HEK293T (cell line): ENCODE results near the gene ZCRB1.

Experiments used
- CTCF ChIA-PET: fragments of 350-600 bp; formaldehyde crosslinking; extraction: SDS; loops from one replicate; lab custom pipeline; 2021; ENCODE audit warnings: antibody characterized with exemption, inconsistent platforms; lab: Yijun Ruan, JAX
- POLR2A ChIA-PET: fragments of 350-600 bp; formaldehyde crosslinking; extraction: SDS; loops from one replicate; lab custom pipeline; 2020; ENCODE audit warnings: antibody characterized with exemption, inconsistent platforms; lab: Yijun Ruan, JAX
- DNase-seq: peaks from one replicate; pipeline ENCODE4 v3.0.0; 2012; ENCODE audit warnings: mixed read lengths; ENCODE audit errors: extremely low spot score
- ARNT ChIP-seq: fragments of 450-650 bp; IDR thresholded peaks from 2 replicates; pipeline ENCODE4 v1.6.1; 2017; ENCODE audit warnings: mild to moderate bottlenecking
- BHLHE40 ChIP-seq: fragments of 450-650 bp; IDR thresholded peaks from 2 replicates; pipeline ENCODE4 v1.6.1; 2016; ENCODE audit warnings: mild to moderate bottlenecking, moderate library complexity, borderline replicate concordance
- CTBP1 ChIP-seq: fragments of 450-650 bp; IDR thresholded peaks from 2 replicates; pipeline ENCODE4 v1.6.1; 2016; ENCODE audit warnings: borderline replicate concordance
- ELF4 ChIP-seq: fragments of 450-650 bp; IDR thresholded peaks from 2 replicates; pipeline ENCODE4 v1.6.1; 2017; ENCODE audit warnings: antibody characterized with exemption
- FOXA1 ChIP-seq: fragments of 450-650 bp; IDR thresholded peaks from 2 replicates; pipeline ENCODE4 v1.6.1; 2016; ENCODE audit warnings: mild to moderate bottlenecking
- FOXK2 ChIP-seq: fragments of 450-650 bp; IDR thresholded peaks from 2 replicates; pipeline ENCODE4 v1.6.1; 2016; ENCODE audit warnings: mild to moderate bottlenecking
- FOXM1 ChIP-seq: fragments of 450-650 bp; IDR thresholded peaks from 2 replicates; pipeline ENCODE4 v1.6.1; 2017; ENCODE audit warnings: mild to moderate bottlenecking, borderline replicate concordance
- HDGF ChIP-seq: fragments of 450-650 bp; IDR thresholded peaks from 2 replicates; pipeline ENCODE4 v1.6.1; 2017; ENCODE audit warnings: antibody characterized with exemption, borderline replicate concordance
- L3MBTL2 ChIP-seq: fragments of 450-650 bp; conservative IDR thresholded peaks from 2 replicates; pipeline ENCODE4 v1.6.1; 2016; ENCODE audit warnings: mild to moderate bottlenecking
- LEF1 ChIP-seq: fragments of 450-650 bp; IDR thresholded peaks from 2 replicates; pipeline ENCODE4 v1.6.1; 2017; ENCODE audit warnings: mild to moderate bottlenecking, borderline replicate concordance
- NFRKB ChIP-seq: fragments of 450-650 bp; IDR thresholded peaks from 2 replicates; pipeline ENCODE4 v1.6.1; 2016; ENCODE audit warnings: mild to moderate bottlenecking, moderate library complexity
- SP1 ChIP-seq: fragments of 450-650 bp; IDR thresholded peaks from 2 replicates; pipeline ENCODE4 v1.6.1; 2017
- SUZ12 ChIP-seq: fragments of 450-650 bp; IDR thresholded peaks from 2 replicates; pipeline ENCODE4 v1.6.1; 2016; ENCODE audit warnings: mild to moderate bottlenecking
- TARDBP ChIP-seq: fragments of 450-650 bp; IDR thresholded peaks from 2 replicates; pipeline ENCODE4 v1.6.1; 2016
- ZNF384 ChIP-seq: fragments of 450-650 bp; IDR thresholded peaks from 2 replicates; pipeline ENCODE4 v1.6.1; 2016
- TF ChIP-seq, protein P1 (sequence below): fragments of 450-650 bp; IDR thresholded peaks from 2 replicates; pipeline ENCODE4 v1.6.1; 2016

Gene ZCRB1

GRCh38 chr12:42322567-42322966, 3.3 kb downstream of the ZCRB1 start:
- no peak for DNase-seq
- ChIA-PET CTCF (no interaction called here), POLR2A (no interaction called here)

GRCh38 chr12:42320796-42321195, 5.1 kb downstream of the ZCRB1 start:
- no peak for DNase-seq
- no peak for TF ChIP-seq BHLHE40
- POLR2A ChIA-PET: no interaction called here
- CTCF ChIA-PET: no interaction called here

More at GRCh38 chr12:42322567-42322966, 3.3 kb downstream of the ZCRB1 start:
- TF ChIP-seq NFRKB: no peak
- no peak for TF ChIP-seq CTBP1
- TF ChIP-seq L3MBTL2: no peak
- TF ChIP-seq SUZ12: no peak
- TF ChIP-seq SP1: no peak
- TF ChIP-seq ZNF384: no peak
- no peak for TF ChIP-seq LEF1
- TF ChIP-seq TARDBP: no peak
- no peak for TF ChIP-seq FOXM1
- TF ChIP-seq, protein P1, sequence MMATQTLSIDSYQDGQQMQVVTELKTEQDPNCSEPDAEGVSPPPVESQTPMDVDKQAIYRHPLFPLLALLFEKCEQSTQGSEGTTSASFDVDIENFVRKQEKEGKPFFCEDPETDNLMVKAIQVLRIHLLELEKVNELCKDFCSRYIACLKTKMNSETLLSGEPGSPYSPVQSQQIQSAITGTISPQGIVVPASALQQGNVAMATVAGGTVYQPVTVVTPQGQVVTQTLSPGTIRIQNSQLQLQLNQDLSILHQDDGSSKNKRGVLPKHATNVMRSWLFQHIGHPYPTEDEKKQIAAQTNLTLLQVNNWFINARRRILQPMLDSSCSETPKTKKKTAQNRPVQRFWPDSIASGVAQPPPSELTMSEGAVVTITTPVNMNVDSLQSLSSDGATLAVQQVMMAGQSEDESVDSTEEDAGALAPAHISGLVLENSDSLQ: no peak
- TF ChIP-seq FOXK2: no peak
- TF ChIP-seq HDGF: no peak

GRCh38 chr12:42315108-42315507, 10.8 kb downstream of the ZCRB1 start:
- POLR2A ChIA-PET: no interaction called here
- no peak for TF ChIP-seq FOXA1
- TF ChIP-seq SP1: no peak
- TF ChIP-seq CTBP1: no peak
- TF ChIP-seq NFRKB: no peak
- TF ChIP-seq TARDBP: no peak
- TF ChIP-seq HDGF: no peak
- TF ChIP-seq, protein P1: no peak
- no peak for TF ChIP-seq LEF1
- no peak for TF ChIP-seq ARNT
- no peak for TF ChIP-seq FOXM1
- TF ChIP-seq ELF4: no peak
- no peak for TF ChIP-seq FOXK2
- no peak for TF ChIP-seq ZNF384
- TF ChIP-seq SUZ12: no peak
- CTCF ChIA-PET: no interaction called here
- no peak for DNase-seq

GRCh38 chr12:42309996-42310395, 15.9 kb downstream of the ZCRB1 start:
- no peak for TF ChIP-seq LEF1
- POLR2A ChIA-PET: no interaction called here
- CTCF ChIA-PET: no interaction called here
- DNase-seq: no peak

DNA sequence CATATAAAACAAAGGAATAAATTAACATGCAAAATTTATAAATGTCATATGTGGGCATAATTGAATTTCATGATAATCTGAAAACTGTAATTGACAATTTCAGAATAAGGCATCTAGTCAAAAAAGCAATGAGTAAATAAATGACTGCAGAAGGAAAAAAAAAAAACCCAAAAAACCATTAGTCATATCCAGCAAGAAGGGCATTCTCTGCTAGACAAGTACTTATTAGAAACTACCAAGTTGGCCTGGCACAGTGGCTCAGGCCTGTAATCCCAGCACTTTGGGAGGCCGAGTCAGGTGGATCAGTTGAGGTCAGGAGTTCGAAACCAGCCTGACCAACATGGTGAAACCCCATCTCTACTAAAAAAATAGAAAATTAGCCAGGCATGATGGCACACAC, 17.5 kb downstream of the ZCRB1 start:
- CTCF ChIA-PET: no interaction called here
- TF ChIP-seq FOXA1 (no peak), SP1 (no peak), ELF4 (no peak), TARDBP (no peak)
- POLR2A ChIA-PET: no interaction called here
- no peak for DNase-seq

GRCh38 chr12:42306297-42306696, 19.6 kb downstream of the ZCRB1 start:
- TF ChIP-seq SUZ12 (no peak), TARDBP (no peak), HDGF (no peak), CTBP1 (no peak), FOXA1 (no peak), LEF1 (no peak), ELF4 (no peak), SP1 (no peak), ARNT (no peak), ZNF384 (no peak), NFRKB (no peak), FOXM1 (no peak), FOXK2 (no peak), BHLHE40 (no peak), L3MBTL2 (no peak)
- TF ChIP-seq, protein P1: no peak
- ChIA-PET CTCF (no interaction called here), POLR2A (no interaction called here)
- no peak for DNase-seq
